Activated CD4-positive, alpha-beta T cell treated with anti-CD3 and anti-CD28 coated beads, Interleukin-2, amount 50 U/mL, for 1 hour (primary cell): ENCODE data around the gene PCGF1.
A peak's percentile ranks its signal among the peaks of the same experiment; 100 is the strongest.

Experiments
- DNase-seq: peaks from one replicate; pipeline ENCODE4 v3.0.0-alpha.2; 2020

PCGF1 gene

GRCh38 chr2:74536166-74536950, 28.9 kb upstream of the PCGF1 start:
- no peak for DNase-seq

GRCh38 chr2:74535440-74535965, 28.0 kb upstream of the PCGF1 start:
- no peak for DNase-seq

GRCh38 chr2:74534411-74534810, 26.9 kb upstream of the PCGF1 start:
- no peak for DNase-seq

- no peak for DNase-seq
Observed at GRCh38 chr2:74533464-74533863, 26.0 kb upstream of the PCGF1 start.

- DNase-seq = no peak
Observed at GRCh38 chr2:74532222-74532621, 24.7 kb upstream of the PCGF1 start.

- no peak for DNase-seq
Observed at GRCh38 chr2:74531666-74532065, 24.2 kb upstream of the PCGF1 start.

- peak; percentile 43 for DNase-seq
Observed at GRCh38 chr2:74530239-74531187, 23.0 kb upstream of the PCGF1 start.

- DNase-seq = peak; percentile 81
Observed at GRCh38 chr2:74529357-74530238, 22.1 kb upstream of the PCGF1 start, which contains the start of the genes AUP1 and HTRA2. AUP1 (minus strand) TSS chr2:74529706; CDS start chr2:74529629, 77 bp downstream. HTRA2 (plus strand) TSS chr2:74529933; CDS start chr2:74530007, 74 bp downstream.

- no peak for DNase-seq
Observed at GRCh38 chr2:74528600-74529356, 21.3 kb upstream of the PCGF1 start.

GRCh38 chr2:74527741-74528140, 20.2 kb upstream of the PCGF1 start:
- no peak for DNase-seq

GRCh38 chr2:74526649-74527230, 19.2 kb upstream of the PCGF1 start:
- DNase-seq = no peak

GRCh38 chr2:74525717-74526648, 18.5 kb upstream of the PCGF1 start, which contains the start of gene DQX1:
DQX1 (minus strand) TSS chr2:74526231; CDS start chr2:74525729, 502 bp downstream.
- DNase-seq = no peak

- no peak for DNase-seq
Observed at GRCh38 chr2:74524955-74525716, 17.6 kb upstream of the PCGF1 start.

- DNase-seq = no peak
Observed at GRCh38 chr2:74524005-74524404, 16.5 kb upstream of the PCGF1 start.

- DNase-seq = no peak
Observed at GRCh38 chr2:74522516-74522915, 15.0 kb upstream of the PCGF1 start.

- DNase-seq = no peak
Observed at GRCh38 chr2:74516650-74517049, 9.2 kb upstream of the PCGF1 start.

GRCh38 chr2:74515981-74516633, 8.6 kb upstream of the PCGF1 start:
- DNase-seq = peak; percentile 73

- DNase-seq = no peak
Observed at GRCh38 chr2:74515271-74515980, 7.9 kb upstream of the PCGF1 start.
